Glutamatergic neuron (in vitro differentiated cells): Measurements from ENCODE around the gene PPP2R2B. TPM values are rescaled to one million over a fixed set of nuclear protein-coding genes. Genes with fewer than 3 reads are reported as not detected.
A peak's percentile ranks its signal among the peaks of the same experiment; 100 is the strongest.

Experiments used
- DNase-seq: peaks from one replicate; pipeline ENCODE4 v3.0.0; 2022
- H3K27ac Mint-ChIP-seq: one replicate; pipeline ENCODE4 v1.8.0; 2020; ENCODE audit warnings: mild to moderate bottlenecking, mixed read lengths, inconsistent platforms; ENCODE audit not compliant: unreplicated experiment
- H3K27me3 Mint-ChIP-seq: one replicate; pipeline ENCODE4 v1.8.0; 2020; ENCODE audit warnings: mild to moderate bottlenecking, moderate library complexity, mixed read lengths, inconsistent platforms; ENCODE audit not compliant: unreplicated experiment
- H3K36me3 Mint-ChIP-seq: one replicate; pipeline ENCODE4 v1.8.0; 2020; ENCODE audit warnings: mild to moderate bottlenecking, mixed read lengths, inconsistent platforms; ENCODE audit not compliant: unreplicated experiment
- H3K4me1 Mint-ChIP-seq: one replicate; pipeline ENCODE4 v1.8.0; 2020; ENCODE audit warnings: mild to moderate bottlenecking, low read depth, mixed read lengths, inconsistent platforms; ENCODE audit not compliant: unreplicated experiment
- H3K4me3 Mint-ChIP-seq: one replicate; pipeline ENCODE4 v1.8.0; 2020; ENCODE audit warnings: mild to moderate bottlenecking, mixed read lengths, inconsistent platforms; ENCODE audit not compliant: unreplicated experiment
- H3K9me3 Mint-ChIP-seq: one replicate; pipeline ENCODE4 v1.8.0; 2020; ENCODE audit warnings: mild to moderate bottlenecking, moderate library complexity, mixed read lengths, inconsistent platforms; ENCODE audit not compliant: unreplicated experiment
- total RNA-seq: library from RNA; stranded (reverse); fragmentation: NEBNext Ultra II Directional; extraction: Animal tissue kit (Norgen Biotek cat#: 25700); gene quantifications from one replicate; pipeline ENCODE4 v1.2.1, GENCODE V29; 2021; ENCODE audit not compliant: unreplicated experiment
- TF ChIP-seq, protein P1 (sequence below): fragments of 200-600 bp; sonication (generic); IDR thresholded peaks from one replicate; pipeline ENCODE4 v1.5.0; 2021; ENCODE audit not compliant: partially characterized antibody, unreplicated experiment

Gene PPP2R2B
- total RNA-seq, 1 donor from 2014 or later = 11.4 TPM

DNA sequence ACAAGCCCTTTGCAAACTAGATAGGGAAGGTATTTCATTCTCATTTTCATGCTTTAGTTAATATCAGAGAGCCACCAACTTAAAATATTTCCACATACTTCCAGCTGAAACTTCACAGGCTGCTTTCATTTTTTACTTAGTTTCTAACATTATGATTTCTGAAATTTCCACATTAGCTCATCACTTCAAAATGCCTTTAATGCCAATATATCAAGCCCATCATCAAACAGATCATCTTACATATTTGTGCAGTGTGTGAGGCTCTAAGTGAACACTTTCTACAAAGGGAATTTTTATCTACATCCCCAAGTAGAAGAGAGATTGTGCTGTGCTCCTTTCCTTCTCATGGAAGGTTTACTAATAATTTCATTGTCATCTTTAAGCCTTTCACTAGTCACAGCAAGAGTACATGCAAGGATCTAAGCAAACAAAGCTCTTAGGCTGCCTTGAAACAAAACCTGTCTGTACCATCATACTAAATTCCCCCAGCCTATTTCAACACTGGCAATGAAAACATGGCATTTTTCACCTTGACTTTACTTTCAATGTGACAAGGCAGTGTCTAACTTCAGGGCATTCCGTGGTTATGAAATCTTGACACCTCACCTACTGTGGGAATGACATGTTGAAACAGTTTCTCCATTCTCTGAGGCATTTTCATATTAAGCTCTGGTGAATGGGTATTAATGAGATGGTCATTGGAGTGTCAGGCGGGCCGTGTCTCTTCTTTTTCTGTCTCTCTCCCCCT lies 45.4 kb downstream of the PPP2R2B start:
- no peaks in the 10 kb centered on the region for H3K9me3 Mint-ChIP-seq
- H3K27ac Mint-ChIP-seq = no peak overlapping the region
- TF ChIP-seq, protein P1, sequence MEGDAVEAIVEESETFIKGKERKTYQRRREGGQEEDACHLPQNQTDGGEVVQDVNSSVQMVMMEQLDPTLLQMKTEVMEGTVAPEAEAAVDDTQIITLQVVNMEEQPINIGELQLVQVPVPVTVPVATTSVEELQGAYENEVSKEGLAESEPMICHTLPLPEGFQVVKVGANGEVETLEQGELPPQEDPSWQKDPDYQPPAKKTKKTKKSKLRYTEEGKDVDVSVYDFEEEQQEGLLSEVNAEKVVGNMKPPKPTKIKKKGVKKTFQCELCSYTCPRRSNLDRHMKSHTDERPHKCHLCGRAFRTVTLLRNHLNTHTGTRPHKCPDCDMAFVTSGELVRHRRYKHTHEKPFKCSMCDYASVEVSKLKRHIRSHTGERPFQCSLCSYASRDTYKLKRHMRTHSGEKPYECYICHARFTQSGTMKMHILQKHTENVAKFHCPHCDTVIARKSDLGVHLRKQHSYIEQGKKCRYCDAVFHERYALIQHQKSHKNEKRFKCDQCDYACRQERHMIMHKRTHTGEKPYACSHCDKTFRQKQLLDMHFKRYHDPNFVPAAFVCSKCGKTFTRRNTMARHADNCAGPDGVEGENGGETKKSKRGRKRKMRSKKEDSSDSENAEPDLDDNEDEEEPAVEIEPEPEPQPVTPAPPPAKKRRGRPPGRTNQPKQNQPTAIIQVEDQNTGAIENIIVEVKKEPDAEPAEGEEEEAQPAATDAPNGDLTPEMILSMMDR = no peak
- DNase-seq = no peak
- H3K27me3 Mint-ChIP-seq = no peaks in the 10 kb centered on the region
- no peaks in the 10 kb centered on the region for H3K36me3 Mint-ChIP-seq
- no peak overlapping the region for H3K4me3 Mint-ChIP-seq
- H3K4me1 Mint-ChIP-seq = peaks cover 13% of the 10 kb centered on the region

DNA sequence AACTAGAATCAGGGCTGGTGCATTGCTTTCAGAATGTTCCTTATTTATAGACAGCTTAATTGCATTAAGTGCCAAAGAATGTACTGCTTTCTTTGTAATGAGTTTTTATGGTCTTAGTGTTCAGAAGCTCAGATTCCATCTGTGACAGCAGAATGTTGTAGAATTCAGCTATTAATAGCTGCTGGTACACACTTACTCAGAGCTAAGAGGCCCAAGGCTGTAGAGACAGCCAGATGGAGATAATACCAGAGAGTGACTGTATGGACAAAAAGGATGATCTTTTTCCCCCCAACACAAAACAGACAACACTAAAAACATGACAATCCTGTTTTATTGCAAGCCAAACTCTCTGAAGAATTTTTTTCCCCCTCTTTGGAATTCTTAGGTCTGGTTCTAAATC lies 50.2 kb downstream of the PPP2R2B start:
- H3K27ac Mint-ChIP-seq = peak overlapping the region; percentile 88
- peaks cover 37% of the 10 kb centered on the region for H3K4me1 Mint-ChIP-seq
- TF ChIP-seq, protein P1 = no peak
- H3K4me3 Mint-ChIP-seq = peak overlapping the region; percentile 56
- peaks cover 2% of the 10 kb centered on the region for H3K9me3 Mint-ChIP-seq
- no peaks in the 10 kb centered on the region for H3K36me3 Mint-ChIP-seq
- H3K27me3 Mint-ChIP-seq = no peaks in the 10 kb centered on the region
- DNase-seq = no peak

DNA sequence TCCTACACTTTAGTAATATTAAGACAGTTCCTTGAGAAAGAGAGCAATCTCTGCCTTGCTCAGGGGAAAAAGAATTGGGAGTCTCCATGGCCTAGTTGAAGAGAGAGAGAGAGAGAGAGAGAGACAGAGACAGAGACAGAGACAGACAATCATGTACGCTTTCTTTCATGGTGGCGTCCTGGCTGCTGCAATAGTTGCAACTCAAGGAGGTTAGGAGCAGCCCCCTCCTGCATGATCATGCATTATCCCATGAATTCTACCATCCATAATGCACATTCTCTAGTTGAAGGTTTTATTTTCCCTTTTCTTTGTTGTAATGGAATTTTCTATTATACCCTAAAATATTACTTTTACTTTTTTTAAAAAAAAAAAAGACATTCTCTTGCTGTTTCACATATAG lies 50.7 kb downstream of the PPP2R2B start:
- TF ChIP-seq, protein P1 = no peak

DNA sequence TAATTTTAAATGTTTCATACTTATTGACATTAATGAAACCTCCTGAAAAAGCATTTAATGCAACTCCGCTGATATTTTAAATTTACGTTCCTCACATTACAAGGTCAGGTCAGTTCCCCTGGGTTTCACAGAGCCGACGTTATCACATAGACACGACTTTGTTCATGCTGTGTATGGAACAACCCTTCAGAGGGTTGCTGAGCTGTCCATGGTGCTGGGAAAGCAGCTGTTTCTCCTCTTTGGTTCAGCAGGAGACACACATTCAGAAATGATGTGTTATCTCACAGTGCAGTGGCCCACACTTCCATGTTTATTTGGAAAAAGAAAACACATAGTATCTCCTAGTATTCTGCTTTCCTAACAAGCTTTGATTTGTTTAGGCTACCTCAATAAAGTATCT lies 53.5 kb downstream of the PPP2R2B start:
- Mint-ChIP-seq H3K4me1 (peaks cover 37% of the 10 kb centered on the region), H3K36me3 (no peaks in the 10 kb centered on the region), H3K4me3 (no peak overlapping the region), H3K27me3 (no peaks in the 10 kb centered on the region), H3K9me3 (peaks cover 2% of the 10 kb centered on the region), H3K27ac (peak overlapping the region; percentile 28)
- TF ChIP-seq, protein P1 = no peak
- no peak for DNase-seq

More for the DNA sequence above, 50.7 kb downstream of the PPP2R2B start:
- Mint-ChIP-seq H3K27ac (peak overlapping the region; percentile 96), H3K36me3 (no peaks in the 10 kb centered on the region), H3K4me1 (peaks cover 37% of the 10 kb centered on the region), H3K9me3 (peaks cover 2% of the 10 kb centered on the region), H3K4me3 (peak overlapping the region; percentile 53), H3K27me3 (no peaks in the 10 kb centered on the region)
- DNase-seq = no peak

DNA sequence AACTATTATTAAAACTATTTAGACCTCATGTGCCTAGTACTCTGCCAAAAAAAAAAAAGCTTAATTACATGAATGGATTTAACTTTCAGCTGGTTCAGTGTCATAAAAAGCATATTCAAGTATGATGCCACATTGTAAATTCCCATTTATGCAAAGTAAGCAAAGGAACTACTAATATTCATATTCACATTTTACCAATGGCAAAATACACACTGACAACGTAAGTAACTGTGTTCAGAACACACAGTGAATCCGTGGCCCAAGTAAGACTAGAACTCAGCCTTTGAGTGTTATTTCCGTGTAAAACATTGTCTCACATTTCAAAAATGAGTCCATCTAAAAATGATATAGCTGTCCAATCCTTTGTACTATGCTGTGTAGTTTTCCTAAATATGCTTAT lies 56.8 kb downstream of the PPP2R2B start:
- no peaks in the 10 kb centered on the region for H3K9me3 Mint-ChIP-seq
- TF ChIP-seq, protein P1 = no peak
- no peaks in the 10 kb centered on the region for H3K36me3 Mint-ChIP-seq
- DNase-seq = no peak
- no peak overlapping the region for H3K4me3 Mint-ChIP-seq
- H3K27me3 Mint-ChIP-seq = no peaks in the 10 kb centered on the region
- peaks cover 13% of the 10 kb centered on the region for H3K4me1 Mint-ChIP-seq
- H3K27ac Mint-ChIP-seq = no peak overlapping the region
